Glutamatergic neuron (in vitro differentiated cells): ENCODE results near the gene SMG9. TPM values are rescaled to one million over a fixed set of nuclear protein-coding genes. Genes with fewer than 3 reads are reported as not detected.

Experiments
- DNase-seq: peaks from one replicate; pipeline ENCODE4 v3.0.0; 2022
- H3K27ac Mint-ChIP-seq: one replicate; pipeline ENCODE4 v1.8.0; 2020; ENCODE audit warnings: mild to moderate bottlenecking, mixed read lengths, inconsistent platforms; ENCODE audit not compliant: unreplicated experiment
- H3K27me3 Mint-ChIP-seq: one replicate; pipeline ENCODE4 v1.8.0; 2020; ENCODE audit warnings: mild to moderate bottlenecking, moderate library complexity, mixed read lengths, inconsistent platforms; ENCODE audit not compliant: unreplicated experiment
- H3K36me3 Mint-ChIP-seq: one replicate; pipeline ENCODE4 v1.8.0; 2020; ENCODE audit warnings: mild to moderate bottlenecking, mixed read lengths, inconsistent platforms; ENCODE audit not compliant: unreplicated experiment
- H3K4me1 Mint-ChIP-seq: one replicate; pipeline ENCODE4 v1.8.0; 2020; ENCODE audit warnings: mild to moderate bottlenecking, low read depth, mixed read lengths, inconsistent platforms; ENCODE audit not compliant: unreplicated experiment
- H3K4me3 Mint-ChIP-seq: one replicate; pipeline ENCODE4 v1.8.0; 2020; ENCODE audit warnings: mild to moderate bottlenecking, mixed read lengths, inconsistent platforms; ENCODE audit not compliant: unreplicated experiment
- H3K9me3 Mint-ChIP-seq: one replicate; pipeline ENCODE4 v1.8.0; 2020; ENCODE audit warnings: mild to moderate bottlenecking, moderate library complexity, mixed read lengths, inconsistent platforms; ENCODE audit not compliant: unreplicated experiment
- total RNA-seq: library from RNA; stranded (reverse); fragmentation: NEBNext Ultra II Directional; extraction: Animal tissue kit (Norgen Biotek cat#: 25700); gene quantifications from one replicate; pipeline ENCODE4 v1.2.1, GENCODE V29; 2021; ENCODE audit not compliant: unreplicated experiment
- TF ChIP-seq, protein P1 (sequence below): fragments of 200-600 bp; sonication (generic); IDR thresholded peaks from one replicate; pipeline ENCODE4 v1.5.0; 2021; ENCODE audit not compliant: partially characterized antibody, unreplicated experiment

The SMG9 gene
- total RNA-seq, 1 donor from 2014 or later: 34.1 TPM

DNA sequence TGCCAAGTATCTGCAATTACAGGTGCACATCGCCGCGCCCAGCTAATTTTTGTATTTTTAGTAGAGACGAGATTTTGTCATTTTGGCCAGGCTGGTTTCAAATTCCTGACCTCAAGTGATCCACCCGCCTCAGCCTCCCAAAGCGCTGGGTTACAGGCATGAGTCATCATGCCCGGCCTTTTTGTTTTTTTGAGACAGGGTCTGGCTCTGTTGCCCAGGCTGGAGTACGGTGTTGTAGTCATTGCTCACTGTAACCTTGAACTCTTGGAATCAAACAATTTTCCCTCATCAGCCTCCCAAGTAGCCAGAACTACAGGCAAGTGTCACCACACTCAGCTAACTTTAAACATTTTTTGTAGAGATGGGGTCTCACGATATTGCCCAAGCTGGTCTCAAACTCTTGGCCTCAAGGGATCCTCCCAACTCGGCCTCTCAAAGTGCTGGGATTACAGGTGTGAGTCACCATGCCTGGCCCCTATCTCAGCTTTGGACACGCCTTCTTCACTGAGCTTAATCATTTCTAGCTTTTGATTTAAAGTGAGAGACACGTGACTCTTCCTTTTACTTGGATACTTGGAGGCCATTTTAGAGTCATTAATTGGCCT, 42.9 kb downstream of the SMG9 start:
- DNase-seq: no peak
- peaks cover 5% of the 10 kb centered on the region for H3K27me3 Mint-ChIP-seq
- TF ChIP-seq, protein P1, sequence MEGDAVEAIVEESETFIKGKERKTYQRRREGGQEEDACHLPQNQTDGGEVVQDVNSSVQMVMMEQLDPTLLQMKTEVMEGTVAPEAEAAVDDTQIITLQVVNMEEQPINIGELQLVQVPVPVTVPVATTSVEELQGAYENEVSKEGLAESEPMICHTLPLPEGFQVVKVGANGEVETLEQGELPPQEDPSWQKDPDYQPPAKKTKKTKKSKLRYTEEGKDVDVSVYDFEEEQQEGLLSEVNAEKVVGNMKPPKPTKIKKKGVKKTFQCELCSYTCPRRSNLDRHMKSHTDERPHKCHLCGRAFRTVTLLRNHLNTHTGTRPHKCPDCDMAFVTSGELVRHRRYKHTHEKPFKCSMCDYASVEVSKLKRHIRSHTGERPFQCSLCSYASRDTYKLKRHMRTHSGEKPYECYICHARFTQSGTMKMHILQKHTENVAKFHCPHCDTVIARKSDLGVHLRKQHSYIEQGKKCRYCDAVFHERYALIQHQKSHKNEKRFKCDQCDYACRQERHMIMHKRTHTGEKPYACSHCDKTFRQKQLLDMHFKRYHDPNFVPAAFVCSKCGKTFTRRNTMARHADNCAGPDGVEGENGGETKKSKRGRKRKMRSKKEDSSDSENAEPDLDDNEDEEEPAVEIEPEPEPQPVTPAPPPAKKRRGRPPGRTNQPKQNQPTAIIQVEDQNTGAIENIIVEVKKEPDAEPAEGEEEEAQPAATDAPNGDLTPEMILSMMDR: no peak
- H3K9me3 Mint-ChIP-seq: peaks cover 2% of the 10 kb centered on the region
- H3K36me3 Mint-ChIP-seq: peaks cover 8% of the 10 kb centered on the region
- no peak overlapping the region for H3K4me3 Mint-ChIP-seq
- no peak overlapping the region for H3K27ac Mint-ChIP-seq
- no peaks in the 10 kb centered on the region for H3K4me1 Mint-ChIP-seq

DNA sequence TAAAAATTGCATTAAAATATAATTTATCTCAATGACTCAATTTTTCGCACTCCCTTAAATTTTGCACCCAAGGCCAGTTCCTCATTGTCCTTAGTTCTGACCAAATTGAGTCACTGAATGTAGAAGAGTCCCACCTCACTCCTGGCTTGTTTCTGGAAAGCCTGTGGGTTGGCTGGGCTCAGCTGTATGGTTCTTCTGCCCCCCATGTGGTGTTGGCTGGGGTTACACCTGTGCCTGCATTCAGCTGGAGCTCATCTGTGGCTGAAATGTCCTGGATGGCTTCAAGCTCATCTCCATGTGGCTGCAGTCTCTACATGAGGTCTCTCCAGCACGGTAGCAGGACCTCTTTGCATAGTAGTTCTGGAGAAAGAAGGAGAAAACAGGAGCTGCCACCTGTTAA, 46.0 kb downstream of the SMG9 start:
- H3K36me3 Mint-ChIP-seq: peaks cover 8% of the 10 kb centered on the region
- H3K9me3 Mint-ChIP-seq: peaks cover 5% of the 10 kb centered on the region
- peaks cover 9% of the 10 kb centered on the region for H3K27me3 Mint-ChIP-seq
- DNase-seq: no peak
- H3K27ac Mint-ChIP-seq: no peak overlapping the region
- TF ChIP-seq, protein P1: no peak
- no peak overlapping the region for H3K4me3 Mint-ChIP-seq
- no peaks in the 10 kb centered on the region for H3K4me1 Mint-ChIP-seq

DNA sequence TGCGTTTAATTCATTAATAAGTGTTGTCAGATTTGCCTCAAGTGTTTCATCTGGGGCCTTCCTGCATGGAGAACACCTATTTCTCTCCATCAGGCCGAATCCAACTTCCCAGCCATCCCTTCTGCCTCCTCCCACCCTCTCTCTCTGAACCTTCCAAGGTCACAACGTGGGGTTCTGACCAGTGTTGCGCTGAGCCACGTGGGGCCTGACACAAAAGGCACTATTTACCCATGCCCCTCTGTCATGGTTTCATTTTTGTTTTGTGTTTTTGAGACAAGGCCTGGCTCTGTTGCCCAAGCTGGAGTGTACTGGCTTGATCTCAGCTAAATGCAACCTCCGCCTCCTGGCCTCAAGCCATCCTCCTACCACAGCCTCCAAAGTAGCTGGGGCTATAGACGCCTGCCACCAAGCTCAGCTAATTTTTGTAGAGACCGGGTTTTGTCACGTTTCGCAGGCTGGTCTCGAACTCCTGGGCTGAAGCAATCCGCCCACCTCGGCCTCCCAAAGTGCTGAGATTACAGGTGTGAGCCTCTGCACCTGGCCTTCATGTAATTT, 47.5 kb downstream of the SMG9 start:
- Mint-ChIP-seq H3K27me3 (peaks cover 5% of the 10 kb centered on the region), H3K4me1 (no peaks in the 10 kb centered on the region), H3K4me3 (no peak overlapping the region), H3K9me3 (peaks cover 5% of the 10 kb centered on the region), H3K36me3 (peaks cover 8% of the 10 kb centered on the region), H3K27ac (no peak overlapping the region)
- TF ChIP-seq, protein P1: no peak
- no peak for DNase-seq

DNA sequence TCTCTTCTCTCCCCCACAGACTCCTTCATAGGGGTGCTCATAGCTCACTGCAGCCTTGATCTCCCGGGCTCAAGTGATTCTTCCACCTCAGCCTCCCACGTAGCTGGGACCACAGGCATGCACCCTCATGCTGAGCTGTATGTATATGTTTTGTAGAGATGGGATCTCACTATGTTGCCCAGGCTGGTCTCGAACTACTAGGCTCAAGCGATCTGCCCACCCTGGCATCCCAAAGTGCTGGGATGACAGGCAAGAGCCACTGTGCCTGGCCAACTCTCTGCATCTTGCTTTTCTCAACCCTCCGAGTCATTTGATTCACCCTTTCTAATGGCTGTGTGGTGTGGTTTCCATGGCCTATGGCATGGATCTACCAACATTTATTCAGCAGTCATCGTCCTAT, 49.0 kb downstream of the SMG9 start:
- H3K4me1 Mint-ChIP-seq: no peaks in the 10 kb centered on the region
- no peak overlapping the region for H3K27ac Mint-ChIP-seq
- peaks cover 5% of the 10 kb centered on the region for H3K9me3 Mint-ChIP-seq
- peaks cover 7% of the 10 kb centered on the region for H3K27me3 Mint-ChIP-seq
- DNase-seq: no peak
- peaks cover 8% of the 10 kb centered on the region for H3K36me3 Mint-ChIP-seq
- TF ChIP-seq, protein P1: no peak
- H3K4me3 Mint-ChIP-seq: no peak overlapping the region

DNA sequence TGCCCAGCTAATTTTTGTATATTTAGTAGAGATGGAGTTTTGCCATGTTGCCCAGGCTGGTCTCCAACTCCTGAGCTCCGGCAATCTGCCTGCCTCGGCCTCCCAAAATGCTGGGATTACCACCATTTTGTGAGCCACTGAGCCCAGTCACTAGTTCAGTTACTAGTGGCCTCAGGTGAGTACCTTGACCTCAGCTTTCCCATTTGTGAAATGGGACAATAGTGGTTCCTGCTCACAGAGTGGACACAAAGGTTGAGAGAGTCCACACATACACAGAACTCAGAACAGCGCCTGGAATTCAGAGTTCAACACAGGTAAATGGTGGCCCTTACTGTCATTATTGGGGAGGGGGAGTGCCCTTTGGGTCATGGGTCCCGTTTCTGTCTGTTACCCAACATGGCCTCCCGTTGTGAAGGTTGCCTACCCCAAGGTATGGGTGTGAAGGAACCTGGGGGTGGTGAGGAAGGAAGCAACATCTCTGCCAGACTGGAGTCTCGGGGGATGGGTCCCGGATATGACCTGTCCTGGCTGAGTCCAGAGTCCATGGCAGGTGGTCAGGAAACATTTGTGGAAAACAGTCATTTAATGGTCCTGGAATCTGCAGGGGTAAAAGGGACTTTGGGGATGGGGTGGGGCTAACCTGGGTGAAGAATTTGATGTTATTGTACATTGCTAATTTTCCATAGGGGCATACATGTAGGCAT, 50.6 kb downstream of the SMG9 start:
- Mint-ChIP-seq H3K36me3 (peaks cover 6% of the 10 kb centered on the region), H3K9me3 (peaks cover 4% of the 10 kb centered on the region), H3K4me1 (no peaks in the 10 kb centered on the region), H3K27ac (no peak overlapping the region), H3K27me3 (peaks cover 10% of the 10 kb centered on the region), H3K4me3 (no peak overlapping the region)
- no peak for DNase-seq
- TF ChIP-seq, protein P1: no peak
